HepG2 (cell line): Measurements from ENCODE around the gene TUBA4A. TPM values are rescaled to one million over a fixed set of nuclear protein-coding genes. Genes with fewer than 3 reads are reported as not detected.
A peak's percentile ranks its signal among the peaks of the same experiment; 100 is the strongest.

Source experiments
- ATAD3A ChIP-seq: sonication (generic); formaldehyde crosslinking; IDR thresholded peaks from 2 replicates; pipeline ENCODE4 v1.4.0; 2020; ENCODE audit warnings: missing genetic modification reagents
- ATF7 ChIP-seq, 2 experiments: fragments of 450-650 bp in 1 of 2; sonication (generic) in 1 of 2; formaldehyde crosslinking in 1 of 2; IDR thresholded peaks; 2 replicates each; pipeline versions ENCODE4 v1.4.0 to v1.6.1; 2016 to 2020; ENCODE audit warnings: antibody characterized with exemption in 1 of 2, mild to moderate bottlenecking in 1 of 2, missing genetic modification reagents in 1 of 2
- MIER2 ChIP-seq: IDR thresholded peaks from 2 replicates; pipeline ENCODE4 v1.6.1; 2016; ENCODE audit warnings: missing biosample characterization, missing genetic modification reagents
- MTA3 ChIP-seq: sonication (generic); formaldehyde crosslinking; IDR thresholded peaks from 2 replicates; pipeline ENCODE4 v1.4.0; 2020; ENCODE audit warnings: missing genetic modification reagents
- NFE2L2 ChIP-seq: fragments of 150-350 bp; IDR thresholded peaks from 2 replicates; pipeline ENCODE4 v1.6.1; 2014; ENCODE audit warnings: low read length
- TBP ChIP-seq: sonication (generic); formaldehyde crosslinking; IDR thresholded peaks from 2 replicates; pipeline ENCODE4 v1.5.0; 2020; ENCODE audit warnings: missing genetic modification reagents
- ZNF563 ChIP-seq: sonication (generic); formaldehyde crosslinking; IDR thresholded peaks from 2 replicates; pipeline ENCODE4 v1.8.0; 2022; ENCODE audit warnings: mild to moderate bottlenecking, moderate library complexity, missing genetic modification reagents
- polyA plus RNA-seq, 8 experiments: library from polyadenylated mRNA; depleted of rRNA in 3 of 8; stranded (reverse) in 7 of 8; unstranded in 1 of 8; fragments of >200 nt; fragmentation: Illumina TruSeq in 4 of 8; extraction: Trizol in 4 of 8; gene quantifications; 2 replicates each; pipeline versions ENCODE4 v1.2.1 to v1.2.3, GENCODE V29; 2011 to 2016; ENCODE audit warnings: low read depth in 4 of 8, missing spikeins in 1 of 8, mixed read lengths in 1 of 8; ENCODE audit not compliant: insufficient read depth in 1 of 8
- total RNA-seq, 5 experiments: library from RNA; depleted of rRNA; stranded (reverse); fragments of >200 nt; fragmentation: Illumina TruSeq; extraction: Trizol; gene quantifications; 2 replicates each; pipeline ENCODE4 v1.2.3, GENCODE V29; 2016; ENCODE audit warnings: low read depth in 1 of 5
- TF ChIP-seq, protein P1 (sequence below): sonication (generic); formaldehyde crosslinking; conservative IDR thresholded peaks from 2 replicates; pipeline ENCODE4 v1.4.0; 2020; ENCODE audit warnings: mild to moderate bottlenecking, missing genetic modification reagents, moderate library complexity
- TF ChIP-seq, protein P2 (sequence below): sonication (generic); formaldehyde crosslinking; IDR thresholded peaks from 2 replicates; pipeline ENCODE4 v1.5.1; 2020; ENCODE audit warnings: missing genetic modification reagents, mild to moderate bottlenecking, borderline replicate concordance
- TF ChIP-seq, protein P3 (sequence below): IDR thresholded peaks from 2 replicates; pipeline ENCODE4 v1.6.1; 2016; ENCODE audit warnings: missing biosample characterization, missing genetic modification reagents, low read depth
- TF ChIP-seq, protein P4 (sequence below): IDR thresholded peaks from 2 replicates; pipeline ENCODE4 v1.6.1; 2016; ENCODE audit warnings: low read depth
- TF ChIP-seq, protein P5 (sequence below): sonication (generic); formaldehyde crosslinking; conservative IDR thresholded peaks from 2 replicates; pipeline ENCODE4 v1.4.0; 2020; ENCODE audit warnings: missing genetic modification reagents
- TF ChIP-seq, protein P6 (sequence below): sonication (generic); formaldehyde crosslinking; IDR thresholded peaks from 2 replicates; pipeline ENCODE4 v1.4.0; 2020; ENCODE audit warnings: mild to moderate bottlenecking, low read depth, missing genetic modification reagents

TUBA4A gene
- total and polyA plus RNA-seq, 2 of the 13 experiments (the other 11 are each of a cell fraction or from before 2014, with no cell fraction given), result 1.3 to 12.7 TPM

DNA sequence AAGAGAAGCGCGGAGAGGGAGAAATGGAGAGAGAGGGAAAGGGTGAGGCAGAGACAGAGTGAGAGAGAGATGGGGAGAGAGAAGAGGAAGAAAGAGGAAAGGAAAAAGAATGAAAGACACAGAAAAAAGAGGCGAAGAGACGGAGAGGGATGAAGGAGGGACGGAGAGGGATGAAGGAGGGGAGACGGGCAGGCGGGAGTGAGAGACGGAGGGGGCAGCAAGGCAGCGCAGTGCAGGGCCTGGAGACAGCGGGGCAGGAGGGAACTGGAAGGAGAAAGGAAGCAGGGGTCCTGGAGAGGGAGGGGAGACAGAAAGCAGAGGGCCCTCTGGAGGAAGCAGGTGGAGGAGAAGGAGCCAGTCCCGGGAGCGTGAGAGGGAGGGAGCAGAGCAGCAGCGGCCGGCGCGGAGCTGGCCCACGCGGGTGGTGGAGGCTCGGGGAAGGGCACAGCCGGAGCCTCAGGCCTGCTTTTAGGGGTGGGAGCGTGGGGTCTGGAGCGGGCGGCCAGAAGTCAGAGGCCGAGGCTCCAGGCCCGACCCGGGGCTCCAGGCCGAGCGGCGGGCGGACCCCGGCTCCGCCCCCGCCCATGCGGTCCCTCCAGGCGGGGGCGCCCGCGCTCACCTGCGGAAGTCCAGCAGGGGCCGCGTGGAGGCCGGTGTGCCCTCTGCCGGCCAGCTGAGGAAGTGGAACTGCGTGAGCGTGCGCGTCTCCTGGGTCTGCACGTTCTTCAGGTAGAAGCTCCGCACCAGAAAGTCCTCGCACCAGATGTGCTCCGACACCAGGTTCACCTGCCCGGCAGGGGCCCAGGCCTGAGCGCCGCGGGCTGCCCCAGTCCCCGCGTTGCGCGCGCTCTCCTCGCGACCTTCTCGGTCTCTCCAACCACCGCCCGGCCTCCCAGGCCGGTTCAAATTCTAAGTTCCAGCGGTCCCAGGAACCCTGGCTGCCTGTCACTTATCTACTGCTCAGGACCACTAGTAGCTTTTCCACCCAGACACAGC, 40.9 kb upstream of the TUBA4A start (continued):
- TF ChIP-seq, protein P1, sequence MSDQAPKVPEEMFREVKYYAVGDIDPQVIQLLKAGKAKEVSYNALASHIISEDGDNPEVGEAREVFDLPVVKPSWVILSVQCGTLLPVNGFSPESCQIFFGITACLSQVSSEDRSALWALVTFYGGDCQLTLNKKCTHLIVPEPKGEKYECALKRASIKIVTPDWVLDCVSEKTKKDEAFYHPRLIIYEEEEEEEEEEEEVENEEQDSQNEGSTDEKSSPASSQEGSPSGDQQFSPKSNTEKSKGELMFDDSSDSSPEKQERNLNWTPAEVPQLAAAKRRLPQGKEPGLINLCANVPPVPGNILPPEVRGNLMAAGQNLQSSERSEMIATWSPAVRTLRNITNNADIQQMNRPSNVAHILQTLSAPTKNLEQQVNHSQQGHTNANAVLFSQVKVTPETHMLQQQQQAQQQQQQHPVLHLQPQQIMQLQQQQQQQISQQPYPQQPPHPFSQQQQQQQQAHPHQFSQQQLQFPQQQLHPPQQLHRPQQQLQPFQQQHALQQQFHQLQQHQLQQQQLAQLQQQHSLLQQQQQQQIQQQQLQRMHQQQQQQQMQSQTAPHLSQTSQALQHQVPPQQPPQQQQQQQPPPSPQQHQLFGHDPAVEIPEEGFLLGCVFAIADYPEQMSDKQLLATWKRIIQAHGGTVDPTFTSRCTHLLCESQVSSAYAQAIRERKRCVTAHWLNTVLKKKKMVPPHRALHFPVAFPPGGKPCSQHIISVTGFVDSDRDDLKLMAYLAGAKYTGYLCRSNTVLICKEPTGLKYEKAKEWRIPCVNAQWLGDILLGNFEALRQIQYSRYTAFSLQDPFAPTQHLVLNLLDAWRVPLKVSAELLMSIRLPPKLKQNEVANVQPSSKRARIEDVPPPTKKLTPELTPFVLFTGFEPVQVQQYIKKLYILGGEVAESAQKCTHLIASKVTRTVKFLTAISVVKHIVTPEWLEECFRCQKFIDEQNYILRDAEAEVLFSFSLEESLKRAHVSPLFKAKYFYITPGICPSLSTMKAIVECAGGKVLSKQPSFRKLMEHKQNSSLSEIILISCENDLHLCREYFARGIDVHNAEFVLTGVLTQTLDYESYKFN (CRISPR knock-in tag), result peak; percentile 59; the same call in 1 of the 2 replicates
- TF ChIP-seq ATAD3A (CRISPR knock-in tag) (no peak), ZNF563 (CRISPR knock-in tag) (peak; percentile 95), MTA3 (CRISPR knock-in tag) (no peak), ATF7 (IDR thresholded peaks at IDR 0.05) (no peak), ATF7 (CRISPR knock-in tag; IDR thresholded peaks at IDR 0.05) (peak; percentile 76), MIER2 (peak; percentile 86), NFE2L2 (no peak), TBP (CRISPR knock-in tag) (no peak)
- TF ChIP-seq, protein P2, sequence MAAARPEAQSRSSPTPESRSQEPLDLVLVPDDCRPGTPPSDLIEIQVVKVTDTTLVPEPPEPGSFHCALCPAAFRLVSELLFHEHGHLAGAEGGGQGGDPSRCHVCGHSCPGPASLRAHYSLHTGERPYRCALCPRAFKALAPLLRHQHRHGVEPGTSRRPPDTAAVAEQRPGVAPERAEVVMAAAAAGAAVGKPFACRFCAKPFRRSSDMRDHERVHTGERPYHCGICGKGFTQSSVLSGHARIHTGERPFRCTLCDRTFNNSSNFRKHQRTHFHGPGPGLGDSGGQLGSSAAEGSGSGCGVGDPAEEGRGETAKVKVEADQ (CRISPR knock-in tag), result peak; percentile 93
- TF ChIP-seq, protein P3, sequence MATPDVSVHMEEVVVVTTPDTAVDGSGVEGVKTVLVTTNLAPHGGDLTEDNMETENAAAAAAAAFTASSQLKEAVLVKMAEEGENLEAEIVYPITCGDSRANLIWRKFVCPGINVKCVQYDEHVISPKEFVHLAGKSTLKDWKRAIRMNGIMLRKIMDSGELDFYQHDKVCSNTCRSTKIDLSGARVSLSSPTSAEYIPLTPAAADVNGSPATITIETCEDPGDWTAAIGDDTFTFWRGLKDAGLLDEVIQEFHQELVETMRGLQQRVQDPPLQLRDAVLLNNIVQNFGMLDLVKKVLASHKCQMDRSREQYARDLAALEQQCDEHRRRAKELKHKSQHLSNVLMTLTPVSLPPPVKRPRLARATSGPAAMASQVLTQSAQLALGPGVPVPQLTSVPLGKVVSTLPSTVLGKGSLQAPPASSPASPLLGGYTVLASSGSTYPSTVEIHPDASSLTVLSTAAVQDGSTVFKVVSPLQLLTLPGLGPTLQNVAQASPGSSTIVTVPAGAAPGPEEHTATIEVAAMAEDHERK (CRISPR knock-in tag), result no peak; the same call in 1 of the 2 replicates
- TF ChIP-seq, protein P4, sequence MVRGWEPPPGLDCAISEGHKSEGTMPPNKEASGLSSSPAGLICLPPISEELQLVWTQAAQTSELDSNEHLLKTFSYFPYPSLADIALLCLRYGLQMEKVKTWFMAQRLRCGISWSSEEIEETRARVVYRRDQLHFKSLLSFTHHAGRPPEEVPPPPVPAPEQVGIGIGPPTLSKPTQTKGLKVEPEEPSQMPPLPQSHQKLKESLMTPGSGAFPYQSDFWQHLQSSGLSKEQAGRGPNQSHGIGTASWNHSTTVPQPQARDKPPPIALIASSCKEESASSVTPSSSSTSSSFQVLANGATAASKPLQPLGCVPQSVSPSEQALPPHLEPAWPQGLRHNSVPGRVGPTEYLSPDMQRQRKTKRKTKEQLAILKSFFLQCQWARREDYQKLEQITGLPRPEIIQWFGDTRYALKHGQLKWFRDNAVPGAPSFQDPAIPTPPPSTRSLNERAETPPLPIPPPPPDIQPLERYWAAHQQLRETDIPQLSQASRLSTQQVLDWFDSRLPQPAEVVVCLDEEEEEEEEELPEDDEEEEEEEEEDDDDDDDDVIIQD (CRISPR knock-in tag), result 0 out of 2 replicates have a peak, but pooled peaks have one; percentile 12
- TF ChIP-seq, protein P5, sequence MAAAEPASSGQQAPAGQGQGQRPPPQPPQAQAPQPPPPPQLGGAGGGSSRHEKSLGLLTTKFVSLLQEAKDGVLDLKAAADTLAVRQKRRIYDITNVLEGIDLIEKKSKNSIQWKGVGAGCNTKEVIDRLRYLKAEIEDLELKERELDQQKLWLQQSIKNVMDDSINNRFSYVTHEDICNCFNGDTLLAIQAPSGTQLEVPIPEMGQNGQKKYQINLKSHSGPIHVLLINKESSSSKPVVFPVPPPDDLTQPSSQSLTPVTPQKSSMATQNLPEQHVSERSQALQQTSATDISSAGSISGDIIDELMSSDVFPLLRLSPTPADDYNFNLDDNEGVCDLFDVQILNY (CRISPR knock-in tag), result peak; percentile 31
- TF ChIP-seq, protein P6, sequence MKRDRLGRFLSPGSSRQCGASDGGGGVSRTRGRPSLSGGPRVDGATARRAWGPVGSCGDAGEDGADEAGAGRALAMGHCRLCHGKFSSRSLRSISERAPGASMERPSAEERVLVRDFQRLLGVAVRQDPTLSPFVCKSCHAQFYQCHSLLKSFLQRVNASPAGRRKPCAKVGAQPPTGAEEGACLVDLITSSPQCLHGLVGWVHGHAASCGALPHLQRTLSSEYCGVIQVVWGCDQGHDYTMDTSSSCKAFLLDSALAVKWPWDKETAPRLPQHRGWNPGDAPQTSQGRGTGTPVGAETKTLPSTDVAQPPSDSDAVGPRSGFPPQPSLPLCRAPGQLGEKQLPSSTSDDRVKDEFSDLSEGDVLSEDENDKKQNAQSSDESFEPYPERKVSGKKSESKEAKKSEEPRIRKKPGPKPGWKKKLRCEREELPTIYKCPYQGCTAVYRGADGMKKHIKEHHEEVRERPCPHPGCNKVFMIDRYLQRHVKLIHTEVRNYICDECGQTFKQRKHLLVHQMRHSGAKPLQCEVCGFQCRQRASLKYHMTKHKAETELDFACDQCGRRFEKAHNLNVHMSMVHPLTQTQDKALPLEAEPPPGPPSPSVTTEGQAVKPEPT (CRISPR knock-in tag), result 0 out of 2 replicates have a peak, but pooled peaks have one; percentile 58
